ENCODE data around the gene FHAD1.

Gene FHAD1

GRCh38 chr1:15401391-15402055 is 154.5 kb downstream of the FHAD1 start:
- TF ChIP-seq CTCF (IDR thresholded peaks at IDR 0.05; ENCODE audit: low read depth, low read length, missing control alignments): no peak
- H3K4me3 ChIP-seq (ENCODE audit: low read depth, low read length): no peak overlapping the region
- DNase-seq (ENCODE audit: low read depth): no peak

- DNase-seq (ENCODE audit: low read depth): no peak
- TF ChIP-seq CTCF (IDR thresholded peaks at IDR 0.05; ENCODE audit: low read depth, low read length, missing control alignments): no peak
- H3K4me3 ChIP-seq (ENCODE audit: low read depth, low read length): no peak overlapping the region
Measured at GRCh38 chr1:15402809-15403450, 155.9 kb downstream of the FHAD1 start.

- no peak for DNase-seq (ENCODE audit: low read depth)
- no peak for TF ChIP-seq CTCF (IDR thresholded peaks at IDR 0.05; ENCODE audit: low read depth, low read length, missing control alignments)
Measured at GRCh38 chr1:15403962-15404580, 157.0 kb downstream of the FHAD1 start.

GRCh38 chr1:15405106-15405850 is 158.3 kb downstream of the FHAD1 start:
- TF ChIP-seq CTCF (IDR thresholded peaks at IDR 0.05; ENCODE audit: low read depth, low read length, missing control alignments): no peak
- H3K4me3 ChIP-seq (ENCODE audit: low read depth, low read length): no peak overlapping the region
- no peak for DNase-seq (ENCODE audit: low read depth)

More at GRCh38 chr1:15403962-15404580, 157.0 kb downstream of the FHAD1 start:
- H3K4me3 ChIP-seq (ENCODE audit: low read depth, low read length): no peak overlapping the region

- no peak overlapping the region for H3K4me3 ChIP-seq (ENCODE audit: low read depth, low read length)
- no peak for TF ChIP-seq CTCF (IDR thresholded peaks at IDR 0.05; ENCODE audit: low read depth, low read length, missing control alignments)
- no peak for DNase-seq (ENCODE audit: low read depth)
Measured at GRCh38 chr1:15406614-15407559, 159.9 kb downstream of the FHAD1 start.

GRCh38 chr1:15407580-15407979 is 160.6 kb downstream of the FHAD1 start:
- TF ChIP-seq CTCF (IDR thresholded peaks at IDR 0.05; ENCODE audit: low read depth, low read length, missing control alignments): no peak
- H3K4me3 ChIP-seq (ENCODE audit: low read depth, low read length): no peak overlapping the region
- DNase-seq (ENCODE audit: low read depth): no peak

All from GM12864 (cell line).